ENCODE measurements around the gene ARMCX5.

ARMCX5 gene

DNA sequence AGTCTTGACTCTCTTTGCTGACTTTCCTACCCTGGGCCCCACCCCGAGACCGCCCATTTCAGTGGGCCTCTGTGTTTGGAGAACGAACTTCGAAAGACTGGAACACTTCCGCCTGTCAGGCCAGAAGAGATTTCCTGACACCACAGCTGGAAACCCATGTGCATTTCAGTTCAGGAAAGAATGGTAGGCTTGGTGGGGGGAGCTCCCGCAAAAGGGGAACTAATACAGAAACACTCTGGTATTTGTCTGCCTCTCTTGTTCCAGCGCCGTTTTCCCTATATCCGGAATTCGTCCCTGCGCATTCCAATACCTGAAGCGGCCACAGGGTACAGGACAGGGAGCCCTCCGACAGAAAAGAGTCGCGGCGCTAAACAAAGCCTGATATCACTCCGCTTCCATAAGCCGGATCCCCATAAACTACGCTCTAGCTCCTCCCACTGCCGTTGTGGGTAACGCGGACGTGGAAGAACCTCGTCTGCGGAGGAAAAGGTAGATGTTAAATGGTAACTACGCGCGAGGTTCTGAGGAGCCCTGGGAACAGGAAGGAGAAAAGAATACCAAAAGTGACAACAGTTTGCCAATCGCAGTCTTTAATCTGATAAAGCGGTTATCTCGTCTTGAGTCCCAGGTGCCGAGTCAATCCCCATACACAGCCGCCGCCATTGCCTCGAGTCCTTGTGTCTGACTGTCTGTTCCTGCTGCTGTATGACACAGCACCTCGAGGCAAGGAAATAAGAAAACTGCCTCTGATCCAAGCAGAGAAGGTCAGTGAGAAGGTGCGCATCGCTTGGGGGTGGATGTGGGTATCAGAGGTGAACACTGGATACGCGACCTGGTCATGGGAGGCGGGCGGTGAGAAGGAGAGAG is at the start of gene ARMCX5:
Gene ARMCX5 (plus strand): TSS at position 432 of the 867 bp plus-strand sequence. CDS start 2,627 bp downstream, outside the sequence.
- DNase-seq (ENCODE audit: low read depth in 2 of 2) = peak; percentile 51 to 54

DNA sequence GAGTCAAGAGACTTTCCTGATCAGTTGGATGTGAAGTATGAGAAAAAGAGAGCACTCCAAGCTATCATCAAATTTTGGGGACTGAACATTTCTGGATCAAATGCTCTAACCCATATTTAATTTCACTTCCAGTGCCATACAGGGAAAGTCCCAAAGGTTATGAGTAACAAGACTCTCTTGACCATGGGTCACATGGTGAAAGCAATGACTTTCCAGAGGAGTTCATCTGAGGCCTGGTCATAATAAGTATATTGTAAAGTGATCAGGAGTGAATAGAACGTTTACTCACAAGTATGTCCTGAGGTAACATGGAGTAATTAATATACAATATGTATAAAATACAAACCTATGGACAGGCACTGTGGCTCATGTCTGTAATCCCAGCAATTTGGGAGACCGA is 40.7 kb upstream of the ARMCX5 start:
- no peak for DNase-seq (ENCODE audit: low read depth in 2 of 2)

DNA sequence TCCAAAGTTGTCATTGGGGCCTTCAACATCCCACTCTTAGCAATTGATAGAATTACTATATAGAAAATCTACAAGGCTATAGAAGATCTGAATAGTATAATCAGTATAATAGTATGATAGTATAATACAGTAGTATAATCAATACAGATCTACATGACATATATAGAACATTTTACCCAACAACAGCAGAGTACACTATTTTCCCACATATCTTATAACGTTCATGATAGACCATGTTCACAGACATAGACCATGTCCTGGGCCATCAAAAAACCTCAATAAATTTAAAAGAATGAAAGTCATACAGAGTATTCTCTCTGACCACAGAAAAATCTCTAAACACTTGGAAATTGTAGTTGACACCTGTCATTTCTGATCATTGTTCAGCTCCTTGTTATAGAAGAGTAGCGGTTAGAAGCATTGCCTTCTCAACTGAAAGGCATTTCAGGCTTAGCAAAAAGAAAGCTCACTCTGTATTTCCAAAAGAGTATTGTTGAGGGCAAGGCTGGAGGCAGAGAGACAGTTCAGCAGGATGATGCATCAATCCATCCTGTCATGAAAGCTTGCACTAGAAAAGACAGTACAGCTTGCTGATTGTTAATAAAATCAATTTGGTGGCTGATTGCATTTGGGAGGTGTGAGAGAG is 38.8 kb upstream of the ARMCX5 start:
- DNase-seq (ENCODE audit: low read depth in 2 of 2) = no peak

DNA sequence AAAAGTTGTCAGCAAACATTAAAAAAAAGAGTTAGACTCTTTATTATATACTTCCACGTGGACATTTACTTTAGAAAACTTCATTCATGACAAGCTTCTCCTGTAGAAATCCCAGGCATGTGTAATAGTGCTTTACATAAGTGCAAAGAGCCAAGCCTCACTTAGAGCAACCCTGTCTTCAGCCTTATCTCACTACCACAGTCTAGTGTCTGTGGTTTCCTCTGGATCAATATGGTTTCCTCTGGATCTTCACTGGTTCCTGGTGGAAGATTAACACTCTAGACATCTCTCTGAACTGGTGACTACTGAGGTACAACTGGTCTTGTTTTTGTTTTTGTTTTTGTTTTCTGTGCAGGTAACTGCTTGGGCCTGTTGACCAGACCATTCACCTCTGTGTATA is 18.4 kb upstream of the ARMCX5 start:
- no peak for DNase-seq (ENCODE audit: low read depth in 2 of 2)

DNA sequence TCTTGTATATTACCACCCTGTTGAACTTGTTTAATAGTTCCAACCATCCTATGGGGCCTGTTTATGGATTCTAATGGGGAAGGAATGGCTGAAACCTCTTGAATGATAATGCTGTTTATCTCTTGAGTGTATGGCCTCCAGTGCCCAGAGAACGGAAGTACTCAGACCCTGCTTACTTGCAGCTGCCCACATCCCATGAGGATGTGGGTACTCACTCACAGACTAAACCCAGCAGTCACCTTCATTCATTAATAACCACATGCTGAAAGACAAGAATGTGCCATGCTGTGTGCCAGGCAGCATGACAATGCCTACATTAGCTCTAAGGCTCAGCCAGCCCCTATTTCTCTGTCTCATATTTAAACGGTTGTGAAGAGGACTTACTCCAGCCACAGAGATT is 5.9 kb upstream of the ARMCX5 start:
- no peak for DNase-seq (ENCODE audit: low read depth in 2 of 2)

DNA sequence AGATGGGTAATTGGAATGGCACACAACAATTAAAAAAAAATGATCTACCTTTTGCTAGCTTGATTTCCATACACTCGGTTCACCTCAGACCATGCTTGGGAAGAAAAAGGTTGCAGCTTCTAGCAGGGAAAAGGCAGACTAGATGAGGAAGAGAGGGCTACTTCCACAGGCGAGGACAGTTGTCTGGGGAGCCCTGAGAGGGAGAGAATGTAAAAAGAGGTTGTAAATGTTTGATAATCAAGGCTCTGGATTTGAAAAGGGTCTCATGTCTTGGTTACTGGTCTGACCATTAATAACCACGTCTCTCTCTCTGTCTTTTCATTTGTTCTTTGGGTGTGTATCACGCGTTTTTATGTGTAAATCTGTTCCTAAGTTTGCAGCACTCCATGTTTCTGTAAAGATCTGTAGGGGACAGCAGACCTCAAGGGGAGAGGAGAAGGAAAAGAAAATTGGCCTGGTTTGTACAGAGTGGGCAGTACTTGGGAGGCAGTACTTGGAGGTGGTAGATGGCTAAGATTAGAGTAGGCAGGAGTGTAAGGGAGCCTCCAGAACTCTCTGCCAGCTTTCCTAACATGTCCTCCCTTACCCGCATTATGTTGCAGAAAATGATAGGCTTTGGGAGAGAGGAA is 750 bp downstream of the ARMCX5 start:
- DNase-seq (ENCODE audit: low read depth in 2 of 2) = no peak

DNA sequence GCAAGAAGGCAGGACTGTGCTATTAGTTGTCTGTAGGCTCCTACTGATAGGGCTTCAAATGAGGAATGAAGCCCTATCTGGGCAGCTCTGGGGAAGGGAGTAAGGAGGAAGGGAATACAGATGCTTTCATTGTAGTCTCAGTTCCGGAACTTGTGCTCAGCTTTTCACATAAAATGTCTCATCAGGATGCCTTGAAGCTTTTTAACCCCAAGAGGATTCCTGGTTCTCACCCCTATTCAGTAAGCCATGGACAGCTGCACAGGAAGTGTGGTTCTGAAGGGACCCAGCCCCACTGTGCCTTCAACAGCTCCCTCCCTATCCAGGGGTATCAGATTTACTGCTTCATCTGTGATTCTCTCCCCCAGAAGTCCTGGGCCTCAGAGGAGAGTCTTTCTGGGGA is 5.0 kb downstream of the ARMCX5 start:
- no peak for DNase-seq (ENCODE audit: low read depth in 2 of 2)

DNA sequence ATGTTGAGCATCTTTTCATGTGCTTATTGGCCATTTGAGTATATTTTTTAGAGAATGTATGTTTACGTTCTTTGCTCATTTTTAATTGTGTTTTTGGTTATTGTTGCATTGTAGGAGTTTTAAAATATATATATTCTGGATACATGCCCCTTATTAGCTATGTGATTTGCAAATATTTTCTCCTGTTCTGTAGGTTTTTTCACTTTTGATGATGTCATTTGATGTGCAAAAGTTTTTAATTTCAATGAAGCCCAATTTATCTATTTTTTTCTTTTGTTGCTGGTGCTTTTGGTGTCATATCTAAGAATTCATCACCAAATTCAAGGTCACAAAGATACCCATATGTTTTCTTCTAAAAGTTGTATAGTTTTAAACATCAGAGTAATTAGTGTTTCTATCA is 6.8 kb downstream of the ARMCX5 start:
- DNase-seq (ENCODE audit: low read depth in 2 of 2) = no peak

DNA sequence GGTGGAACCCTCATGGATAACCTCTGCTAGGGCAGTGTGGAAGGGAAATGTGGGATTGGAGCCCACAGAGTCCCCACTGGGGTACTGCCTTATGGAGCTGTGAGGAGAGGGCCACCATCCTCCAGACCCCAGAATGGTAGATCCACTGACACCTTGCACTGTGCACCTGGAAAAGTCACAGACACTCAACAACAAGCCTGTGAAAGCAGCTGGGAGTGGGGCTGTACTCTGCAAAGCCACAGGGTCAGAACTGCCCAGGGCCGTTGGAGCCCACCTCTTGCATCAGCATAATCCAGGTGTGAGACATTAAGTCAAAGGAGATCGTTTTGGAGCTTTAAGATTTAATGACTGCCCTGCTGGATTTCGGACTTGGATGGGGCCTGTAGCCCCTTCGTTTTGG is 11.6 kb downstream of the ARMCX5 start:
- DNase-seq (ENCODE audit: low read depth in 2 of 2) = no peak

DNA sequence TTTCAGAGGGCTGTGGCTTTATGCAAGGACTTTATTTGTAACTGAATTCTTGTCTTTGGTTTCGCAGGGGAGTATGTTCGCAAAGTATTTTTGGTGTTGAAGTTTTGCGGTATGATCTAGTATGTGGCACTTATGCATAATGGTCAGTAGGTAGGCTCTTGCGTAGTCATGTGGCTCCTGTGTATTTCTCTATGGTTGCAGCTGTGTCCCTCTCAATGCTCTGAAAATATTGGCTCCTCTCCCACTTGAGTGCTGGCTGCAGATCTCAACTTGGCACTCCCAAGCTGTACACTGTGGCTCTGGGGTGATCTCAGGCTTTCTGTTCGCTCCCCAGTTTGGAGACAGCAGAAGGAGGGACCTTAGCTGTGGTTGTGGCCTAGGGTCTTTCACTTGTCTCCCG is 24.8 kb downstream of the ARMCX5 start:
- DNase-seq (ENCODE audit: low read depth in 2 of 2) = no peak

DNA sequence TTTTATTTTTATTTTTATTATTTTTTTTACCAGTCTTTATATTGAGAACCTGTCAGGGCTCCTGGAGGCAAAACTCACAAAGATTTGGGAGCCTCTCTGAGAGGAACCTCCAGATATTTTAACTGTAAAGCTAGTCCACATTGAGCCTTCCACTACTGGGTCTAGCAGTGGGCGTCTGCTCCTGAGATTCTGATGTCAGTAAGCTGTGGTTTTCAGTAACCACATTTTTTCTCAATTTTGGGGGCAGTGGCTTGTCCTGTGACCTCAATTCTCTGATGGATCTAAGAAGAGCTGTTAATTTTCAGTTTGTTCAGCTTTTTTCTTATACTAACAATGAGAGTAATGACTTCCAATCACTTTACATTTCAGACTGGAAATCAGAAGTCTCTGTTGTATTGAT is 28.3 kb downstream of the ARMCX5 start:
- DNase-seq (ENCODE audit: low read depth in 2 of 2) = no peak

DNA sequence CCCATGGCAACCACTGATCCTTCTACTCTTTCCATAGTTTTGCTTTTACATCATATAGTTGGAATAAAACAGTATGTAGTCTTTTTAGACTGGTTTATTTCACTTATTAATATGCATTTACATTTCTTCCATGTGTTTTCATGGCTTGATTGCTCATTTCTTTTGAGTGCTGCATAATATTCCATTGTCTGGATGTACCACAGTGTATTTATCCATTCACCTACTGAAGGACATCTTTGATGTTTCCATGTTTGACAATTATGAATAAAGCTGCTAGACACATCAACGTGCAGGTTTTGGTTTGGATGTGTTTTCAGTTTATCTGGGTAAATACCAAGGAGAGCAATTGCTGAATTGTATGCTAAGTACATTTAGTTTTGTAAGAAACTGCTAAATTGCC is 38.2 kb downstream of the ARMCX5 start:
- no peak for DNase-seq (ENCODE audit: low read depth in 2 of 2)

DNA sequence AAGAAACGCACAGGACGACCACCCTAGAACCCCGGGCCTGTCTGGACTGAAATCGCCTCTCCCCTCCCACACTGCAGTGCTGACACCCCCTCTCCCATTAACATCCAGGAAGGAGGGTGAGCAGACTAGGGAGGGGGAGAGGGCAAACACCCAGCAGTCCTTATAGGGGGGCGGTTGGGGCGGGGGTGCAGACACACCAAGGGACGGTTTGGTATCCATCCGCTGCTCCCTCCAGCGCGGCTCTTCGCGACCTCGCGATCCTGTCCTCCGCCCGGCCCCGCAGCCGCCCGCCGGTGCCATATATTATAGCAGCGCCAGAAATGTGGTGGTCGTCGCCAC is 51.6 kb downstream of the ARMCX5 start:
- no peak for DNase-seq (ENCODE audit: low read depth in 2 of 2)

DNA sequence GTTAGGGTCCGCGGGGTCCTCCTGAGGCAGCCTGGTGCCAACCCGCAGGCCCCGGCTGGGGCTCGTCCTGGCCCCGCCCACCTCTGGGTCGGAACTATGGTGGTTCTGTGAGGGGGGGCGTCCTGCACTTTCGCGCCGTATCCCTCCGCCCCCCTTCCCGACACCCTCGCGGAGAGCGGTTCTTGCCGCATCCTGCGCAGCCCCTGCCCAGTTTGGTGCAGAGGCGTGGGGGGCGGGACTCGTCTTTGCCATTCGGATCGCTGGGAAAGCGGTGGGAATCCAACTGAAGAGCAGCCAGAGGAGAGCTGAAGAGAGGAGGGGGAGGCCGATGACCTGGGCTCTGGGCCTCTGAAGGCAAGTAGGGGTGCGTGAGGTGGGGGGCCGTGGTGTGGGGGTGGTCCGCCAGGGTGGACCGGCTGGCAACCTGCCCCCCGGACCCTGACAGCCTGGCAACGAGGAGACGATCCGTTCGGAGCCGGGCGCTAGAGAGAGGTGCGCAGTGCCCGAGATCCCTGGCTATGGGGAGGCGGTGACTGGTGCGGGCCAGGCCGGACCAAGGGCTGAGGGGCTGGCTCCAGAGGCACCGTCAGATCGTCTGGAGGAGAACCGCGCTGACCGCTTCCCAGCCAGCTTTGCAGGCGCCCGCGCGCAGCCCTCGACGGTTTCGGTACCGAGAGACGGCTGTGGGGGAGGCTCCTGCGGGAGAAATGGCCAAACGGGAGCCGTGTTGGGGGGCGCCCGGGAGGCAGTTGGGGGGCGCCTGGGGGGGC is 52.1 kb downstream of the ARMCX5 start, which contains the start of gene GPRASP1:
Gene GPRASP1 (plus strand): TSS at position 242 of the 770 bp plus-strand sequence. CDS start 2,431 bp downstream, outside the sequence.
- peak; percentile 28 to 53 for DNase-seq (ENCODE audit: low read depth in 2 of 2)

DNA sequence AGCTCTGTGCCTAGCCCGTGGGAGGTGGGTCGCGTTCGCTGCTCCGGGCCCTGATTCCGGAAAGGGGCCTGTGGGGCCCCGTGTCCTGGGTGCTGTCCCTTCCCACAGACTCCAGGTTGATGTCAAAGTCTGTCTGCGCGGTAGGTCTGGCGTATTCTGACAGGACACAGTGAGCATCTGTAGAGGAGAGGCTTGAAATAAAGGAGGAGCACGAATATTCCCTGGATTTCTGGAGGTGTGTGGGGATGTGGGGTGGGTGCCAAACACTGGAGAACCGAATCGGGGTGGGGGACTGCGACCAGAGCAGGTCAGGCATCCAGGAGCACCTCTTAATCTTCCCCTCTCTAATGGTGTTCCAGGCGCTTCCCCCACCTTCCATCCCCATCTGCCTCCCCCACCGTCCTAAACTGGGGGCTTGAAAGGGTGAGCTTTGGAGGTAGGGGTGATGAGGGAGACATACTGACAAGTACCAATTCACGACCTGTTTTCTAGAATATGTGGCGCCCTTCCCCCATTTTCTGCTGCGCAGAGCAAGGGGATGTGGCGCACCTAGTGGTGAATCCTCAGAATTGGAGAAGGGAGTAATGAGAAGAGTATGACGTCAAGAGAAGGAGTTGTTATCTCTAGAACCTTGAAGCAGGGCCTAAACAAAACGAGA is 52.8 kb downstream of the ARMCX5 start:
- peak; percentile 15 to 27 for DNase-seq (ENCODE audit: low read depth in 2 of 2)
